GM12891 (cell line): ENCODE measurements around the gene SMIM15.

Experiments used
- POLR2A ChIP-seq: IDR thresholded peaks from 2 replicates; pipeline ENCODE4 v1.6.1; 2011; ENCODE audit warnings: low read depth, low read length, control low read depth
- POLR2AphosphoS5 ChIP-seq: IDR thresholded peaks from 2 replicates; pipeline ENCODE4 v1.6.1; 2011; ENCODE audit warnings: low read depth, low read length, control low read depth

DNA sequence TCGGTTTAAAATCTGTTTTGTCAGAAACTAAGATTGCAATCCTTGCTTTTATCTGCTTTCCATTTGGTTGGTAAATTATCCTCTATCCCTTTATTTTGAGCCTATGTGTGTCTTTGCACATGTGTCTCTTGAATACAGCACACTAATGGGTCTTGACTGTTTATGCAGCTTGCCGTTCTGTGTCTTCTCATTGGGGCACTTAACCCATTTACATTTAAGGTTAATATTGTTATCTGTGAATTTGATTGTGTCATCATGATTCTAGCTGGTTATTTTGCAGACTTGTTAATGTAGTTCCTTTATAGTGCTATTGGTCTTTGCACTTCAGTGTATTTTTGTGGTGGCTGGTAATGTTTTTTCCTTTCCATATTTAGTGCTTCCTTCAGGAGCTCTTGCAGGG, 36.3 kb upstream of the SMIM15 start:
- TF ChIP-seq POLR2A = no peak
- TF ChIP-seq POLR2AphosphoS5 = no peak
